Thoracic aorta endothelial cell (primary cell): Measurements from ENCODE around the gene KLLN. TPM values are rescaled to one million over a fixed set of nuclear protein-coding genes. Genes with fewer than 3 reads are reported as not detected.

ENCODE experiments used
- small RNA-seq: library from RNA; depleted of rRNA; stranded (forward); fragments of <200 nt; gene quantifications from one replicate; pipeline ENCODE3, GENCODE V24; 2012
- total RNA-seq: library from RNA; depleted of rRNA; stranded (reverse); fragments of >200 nt; gene quantifications from 2 replicates; pipeline ENCODE4 v1.2.3, GENCODE V29; 2012

KLLN gene
- 0.40 and 0.65 TPM in 2 replicates for total RNA-seq

DNA sequence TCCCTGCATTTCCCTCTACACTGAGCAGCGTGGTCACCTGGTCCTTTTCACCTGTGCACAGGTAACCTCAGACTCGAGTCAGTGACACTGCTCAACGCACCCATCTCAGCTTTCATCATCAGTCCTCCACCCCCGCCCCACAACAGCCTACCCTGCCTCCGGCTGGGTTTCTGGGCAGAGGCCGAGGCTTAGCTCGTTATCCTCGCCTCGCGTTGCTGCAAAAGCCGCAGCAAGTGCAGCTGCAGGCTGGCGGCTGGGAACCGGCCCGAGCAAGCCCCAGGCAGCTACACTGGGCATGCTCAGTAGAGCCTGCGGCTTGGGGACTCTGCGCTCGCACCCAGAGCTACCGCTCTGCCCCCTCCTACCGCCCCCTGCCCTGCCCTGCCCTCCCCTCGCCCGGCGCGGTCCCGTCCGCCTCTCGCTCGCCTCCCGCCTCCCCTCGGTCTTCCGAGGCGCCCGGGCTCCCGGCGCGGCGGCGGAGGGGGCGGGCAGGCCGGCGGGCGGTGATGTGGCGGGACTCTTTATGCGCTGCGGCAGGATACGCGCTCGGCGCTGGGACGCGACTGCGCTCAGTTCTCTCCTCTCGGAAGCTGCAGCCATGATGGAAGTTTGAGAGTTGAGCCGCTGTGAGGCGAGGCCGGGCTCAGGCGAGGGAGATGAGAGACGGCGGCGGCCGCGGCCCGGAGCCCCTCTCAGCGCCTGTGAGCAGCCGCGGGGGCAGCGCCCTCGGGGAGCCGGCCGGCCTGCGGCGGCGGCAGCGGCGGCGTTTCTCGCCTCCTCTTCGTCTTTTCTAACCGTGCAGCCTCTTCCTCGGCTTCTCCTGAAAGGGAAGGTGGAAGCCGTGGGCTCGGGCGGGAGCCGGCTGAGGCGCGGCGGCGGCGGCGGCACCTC is at the start of gene KLLN, which contains the start of gene PTEN:
Gene KLLN (minus strand): TSS at position 481 of the 891 bp plus-strand sequence. CDS start 1,046 bp downstream, outside the sequence.
Gene PTEN (plus strand): TSS at position 573 of the 891 bp plus-strand sequence. CDS start 845 bp downstream, outside the sequence.

DNA sequence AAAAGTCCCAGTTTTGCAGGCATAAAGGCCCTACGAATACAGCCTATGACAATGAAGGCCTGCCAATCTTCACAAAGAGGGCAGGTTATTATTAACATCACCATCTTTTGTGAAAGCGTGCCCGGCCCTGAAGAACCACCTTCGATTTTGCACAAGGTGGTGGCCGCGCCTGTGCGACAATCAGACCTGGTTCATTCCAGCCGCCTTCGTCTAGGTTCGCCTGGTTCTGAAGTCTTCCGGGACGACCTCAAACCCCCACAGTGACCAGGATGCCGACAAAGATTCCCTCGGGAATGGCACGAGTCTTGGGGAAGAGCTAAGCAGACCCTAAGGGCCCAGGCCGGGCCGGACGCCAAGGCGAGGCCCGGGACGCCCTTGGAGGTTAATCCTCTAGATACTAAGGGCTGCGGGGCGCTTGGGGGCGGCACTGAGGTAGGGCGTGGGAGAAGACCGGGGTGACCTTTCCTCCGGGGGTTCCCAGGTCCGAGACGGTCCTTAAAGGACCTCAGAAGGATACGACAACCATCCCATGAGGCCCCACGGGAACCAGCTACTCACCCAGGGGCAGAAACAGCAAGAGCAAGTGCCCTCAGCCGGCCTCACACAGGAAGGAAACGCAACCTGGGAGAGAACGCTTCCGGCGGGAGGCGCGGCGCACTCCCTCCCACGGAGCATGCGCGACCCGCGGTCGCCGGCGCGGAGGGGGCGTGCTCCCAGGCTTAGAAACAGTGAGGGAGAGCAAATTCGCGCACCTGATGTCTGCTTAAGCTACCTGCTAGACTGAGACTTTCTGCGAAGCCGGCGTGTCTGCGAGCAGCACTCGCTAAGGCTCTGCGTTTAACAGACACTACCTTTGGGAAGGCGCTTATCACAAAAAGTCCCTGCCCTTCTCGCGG is 45.5 kb downstream of the KLLN start, which contains the start of gene ATAD1:
Gene ATAD1 (minus strand): TSS at position 618 of the 896 bp plus-strand sequence. CDS start 3,627 bp downstream, outside the sequence.

Small RNA genes within 50 kb of the gene (small RNA-seq; reads per million reads assigned to genes)
- gene RN7SL78P = not detected

Other genes with a start within 250 kb of the KLLN start
- 103 and 106 TPM in 2 replicates for gene PAPSS2, start 203.7 kb downstream of the KLLN start, total RNA-seq
- gene ATAD1, start 45.3 kb downstream of the KLLN start, total RNA-seq = 59.7 and 77.5 TPM in 2 replicates
- gene PTEN, start 92 bp upstream of the KLLN start, total RNA-seq = 139 and 171 TPM in 2 replicates